Stomach (tissue), 9 donors: ENCODE data around the gene CDKN1A. TPM values are rescaled to one million over a fixed set of nuclear protein-coding genes. Genes with fewer than 3 reads are reported as not detected.

Source experiments
- DNase-seq, 2 donors: peaks; one replicate each; pipeline versions ENCODE4 v3.0.0 to v3.0.0-alpha.2; 2013 to 2019
- H3K27ac ChIP-seq, 5 donors: fragments of 200-600 bp in 4 of 5; sonication (generic) in 4 of 5; one replicate each; pipeline ENCODE4 v1.5.1; 2013 to 2019; ENCODE audit warnings: mild to moderate bottlenecking in 1 of 5, moderate library complexity in 1 of 5
- H3K27me3 ChIP-seq, 3 donors: fragments of 200-600 bp; sonication (generic); one replicate each; pipeline ENCODE4 v1.5.1; 2017 to 2019; ENCODE audit warnings: mixed run types in 1 of 3
- H3K36me3 ChIP-seq, 4 donors: fragments of 200-600 bp; sonication (generic); 1 replicate in 3 of 4; 2 replicates in 1 of 4; pipeline ENCODE4 v1.5.1; 2016 to 2019
- H3K4me1 ChIP-seq, 4 donors: fragments of 200-600 bp; sonication (generic); one replicate each; pipeline ENCODE4 v1.5.1; 2016 to 2019
- H3K4me3 ChIP-seq, 4 donors: fragments of 200-600 bp; sonication (generic) in 3 of 4; one replicate each; pipeline ENCODE4 v1.5.1; 2016 to 2019; ENCODE audit warnings: mild to moderate bottlenecking in 1 of 4
- H3K9me3 ChIP-seq, 4 donors: fragments of 200-600 bp; sonication (generic); one replicate each; pipeline ENCODE4 v1.5.1; 2016 to 2019
- CTCF ChIP-seq, 7 experiments: fragments of 450-650 bp in 4 of 7; fragments of 200-600 bp in 3 of 7; sonication (generic) in 3 of 7; IDR thresholded peaks; one replicate each; pipeline ENCODE4 v1.5.1; 2016 to 2019; ENCODE audit warnings: antibody characterized with exemption in 7 of 7, control low read depth in 2 of 7, mild to moderate bottlenecking in 1 of 7
- EP300 ChIP-seq: sonication (generic); formaldehyde crosslinking; IDR thresholded peaks from one replicate; pipeline ENCODE4 v1.6.1; 2017; ENCODE audit warnings: antibody characterized with exemption
- POLR2A ChIP-seq, 4 donors: fragments of 450-650 bp; IDR thresholded peaks; one replicate each; pipeline ENCODE4 v1.6.1; 2016; ENCODE audit warnings: antibody characterized with exemption in 4 of 4, control low read depth in 2 of 4, mild to moderate bottlenecking in 1 of 4, moderate library complexity in 1 of 4
- POLR2AphosphoS5 ChIP-seq, 3 donors: sonication (generic); formaldehyde crosslinking; IDR thresholded peaks; one replicate each; pipeline ENCODE4 v1.6.1; 2016; ENCODE audit warnings: antibody characterized with exemption in 3 of 3
- WGBS, 5 donors: extraction: QIAGEN DNeasy Blood & Tissue Kit in 3 of 5; methylation state at CpG; one replicate each; pipeline versions ENCODE4 v1.1.5 to v1.1.7; 2013 to 2018; 5-methylcytosine and 5-hydroxymethylcytosine counted together
- intact Hi-C: fragments of 100-400 bp; cut with DNase I; formaldehyde crosslinking; loops from one replicate; pipeline ENCODE4 v1.15.1; 2023; ENCODE audit warnings: low total_unique reads
- polyA plus RNA-seq, 3 donors: library from polyadenylated mRNA; stranded (reverse); fragments of 200-250 nt; gene quantifications; one replicate each; pipeline ENCODE4 v1.2.3, GENCODE V29; 2013
- total RNA-seq, 5 donors: library from RNA; depleted of rRNA; stranded (reverse); fragments of >200 nt; gene quantifications; one replicate each; pipeline versions ENCODE4 v1.1.0 to v1.2.3, GENCODE V29; 2014 to 2016
- donor health status: healthy with polysubstance abuse.
- donor health status: Bipolar disorder and iron deficiency.
- donor health status: healthy.

CDKN1A gene
- total and polyA plus RNA-seq, 8 donors = 36.5 to 118 (median 61.4) TPM

- H3K9me3 ChIP-seq = no peaks in the 10 kb centered on the region
- no peaks in the 10 kb centered on the region for H3K27me3 ChIP-seq
- peaks cover 40 to 68% (median 60%) of the 10 kb centered on the region in 4 donors for H3K4me1 ChIP-seq
- WGBS, 5 donors = 0 to 2% (median 1%) methylated on average over 26 to 61 of the region's 61 CpGs
- H3K27ac ChIP-seq = peak overlapping the region; percentile 93 to 99 (median 99)
- peak; percentile 78 to 85 for DNase-seq
- peak overlapping the region; percentile 63 to 90 (median 78) for H3K4me3 ChIP-seq
- intact Hi-C loops = no loop called here
- peaks cover 10 to 20% (median 13%) of the 10 kb centered on the region in 4 donors for H3K36me3 ChIP-seq
- TF ChIP-seq POLR2A (IDR thresholded peaks at IDR 0.05) (peak in 1 of 4 donors; percentile 20), CTCF (IDR thresholded peaks at IDR 0.05) (peak in 1 of 7 experiments; percentile 15), POLR2AphosphoS5 (IDR thresholded peaks at IDR 0.05) (peak; percentile 71 to 89 (median 76)), EP300 (peak; percentile 94)
Measured at GRCh38 chr6:36679043-36679833, 724 bp downstream of the CDKN1A start.

- H3K27me3 ChIP-seq = no peaks in the 10 kb centered on the region
- H3K4me3 ChIP-seq = peak overlapping the region in 2 of 4 donors; percentile 16 to 18
- H3K27ac ChIP-seq = peak overlapping the region; percentile 50 to 69 (median 64)
- 29 to 47% (median 37%) methylated on average over 11 of the region's 11 CpGs for WGBS, 5 donors
- intact Hi-C loops = no loop called here
- TF ChIP-seq CTCF (IDR thresholded peaks at IDR 0.05) = no peak
- TF ChIP-seq EP300 = no peak
- TF ChIP-seq POLR2A (IDR thresholded peaks at IDR 0.05) = no peak
- TF ChIP-seq POLR2AphosphoS5 (IDR thresholded peaks at IDR 0.05) = peak in 2 of 3 donors; percentile 34 to 39
- peaks cover 29 to 68% (median 56%) of the 10 kb centered on the region in 4 donors for H3K4me1 ChIP-seq
- DNase-seq = peak; percentile 82 to 89
- H3K9me3 ChIP-seq = no peaks in the 10 kb centered on the region
- peaks cover 40 to 53% (median 46%) of the 10 kb centered on the region in 4 donors for H3K36me3 ChIP-seq
Measured at GRCh38 chr6:36682328-36683144, 4.0 kb downstream of the CDKN1A start.

- intact Hi-C loops = no loop called here
- WGBS, 5 donors = 64 to 74% (median 72%) methylated on average over 6 of the region's 6 CpGs
- peak in 1 of 3 donors; percentile 7 for TF ChIP-seq POLR2AphosphoS5 (IDR thresholded peaks at IDR 0.05)
- no peak for TF ChIP-seq CTCF (IDR thresholded peaks at IDR 0.05)
- Histone ChIP-seq H3K9me3 (no peaks in the 10 kb centered on the region), H3K4me3 (peak overlapping the region in 1 of 4 donors; percentile 18), H3K27me3 (no peaks in the 10 kb centered on the region), H3K4me1 (peaks cover 22 to 61% (median 49%) of the 10 kb centered on the region in 4 donors), H3K36me3 (peaks cover 40 to 57% (median 50%) of the 10 kb centered on the region in 4 donors), H3K27ac (peak overlapping the region; percentile 25 to 69 (median 64))
- peak in 1 of 2 donors; percentile 45 for DNase-seq
Measured at GRCh38 chr6:36683145-36683655, 4.7 kb downstream of the CDKN1A start.
